ENCODE data around the gene ZMYND19. TPM values are rescaled to one million over a fixed set of nuclear protein-coding genes. Genes with fewer than 3 reads are reported as not detected.

The ZMYND19 gene
- total RNA-seq, result 71.9 and 72.6 TPM in 2 replicates
- long read RNA-seq, partial matches to known transcripts, result 1 of 3 reads
- long read RNA-seq, other reads (novel, unspliced or antisense), result 2 of 3 reads

GRCh38 chr9:137590469-137591383, at the start of gene ZMYND19:
ZMYND19 (minus strand) TSS chr9:137590512; CDS start chr9:137590263, 249 bp downstream.
- peak within 1 kb of the TSS; percentile 93 for H3K4me3 Mint-ChIP-seq
- no peaks in the 10 kb centered on the region for H3K27me3 Mint-ChIP-seq (ENCODE audit: low read depth)
- H3K4me1 Mint-ChIP-seq, result peaks cover 23% of the 10 kb centered on the region
- peak within 1 kb of the TSS; percentile 100 for H3K27ac Mint-ChIP-seq (ENCODE audit: unreplicated experiment)
- DNase-seq (ENCODE audit: low read depth, low spot score), result peak; percentile 91
- no peaks in the 10 kb centered on the region for H3K9me3 Mint-ChIP-seq
- TF ChIP-seq CTCF (conservative IDR thresholded peaks at IDR 0.05), result no peak
- H3K36me3 Mint-ChIP-seq (ENCODE audit: low read depth), result peaks cover 4% of the 10 kb centered on the region

GRCh38 chr9:137639303-137640051, 49.2 kb upstream of the ZMYND19 start:
- no peaks in the 10 kb centered on the region for H3K9me3 Mint-ChIP-seq
- no peaks in the 10 kb centered on the region for H3K27me3 Mint-ChIP-seq (ENCODE audit: low read depth)
- peaks cover 6% of the 10 kb centered on the region for H3K4me1 Mint-ChIP-seq
- DNase-seq (ENCODE audit: low read depth, low spot score), result no peak
- TF ChIP-seq CTCF (conservative IDR thresholded peaks at IDR 0.05), result no peak
- peaks cover 8% of the 10 kb centered on the region for H3K36me3 Mint-ChIP-seq (ENCODE audit: low read depth)
- H3K4me3 Mint-ChIP-seq, result no peak overlapping the region
- no peak overlapping the region for H3K27ac Mint-ChIP-seq (ENCODE audit: unreplicated experiment)

GRCh38 chr9:137638680-137639079, 48.4 kb upstream of the ZMYND19 start:
- Mint-ChIP-seq H3K9me3 (no peaks in the 10 kb centered on the region), H3K27ac (ENCODE audit: unreplicated experiment) (no peak overlapping the region)

GRCh38 chr9:137634016-137634415, 43.7 kb upstream of the ZMYND19 start:
- Mint-ChIP-seq H3K27ac (ENCODE audit: unreplicated experiment) (no peak overlapping the region), H3K4me1 (peaks cover 23% of the 10 kb centered on the region), H3K36me3 (ENCODE audit: low read depth) (no peaks in the 10 kb centered on the region), H3K27me3 (ENCODE audit: low read depth) (no peaks in the 10 kb centered on the region), H3K4me3 (no peak overlapping the region), H3K9me3 (no peaks in the 10 kb centered on the region)
- TF ChIP-seq CTCF (conservative IDR thresholded peaks at IDR 0.05), result no peak
- DNase-seq (ENCODE audit: low read depth, low spot score), result no peak

More at GRCh38 chr9:137638680-137639079, 48.4 kb upstream of the ZMYND19 start:
- H3K4me1 Mint-ChIP-seq, result peaks cover 10% of the 10 kb centered on the region
- peaks cover 7% of the 10 kb centered on the region for H3K36me3 Mint-ChIP-seq (ENCODE audit: low read depth)
- H3K27me3 Mint-ChIP-seq (ENCODE audit: low read depth), result no peaks in the 10 kb centered on the region
- no peak for DNase-seq (ENCODE audit: low read depth, low spot score)
- H3K4me3 Mint-ChIP-seq, result no peak overlapping the region
- no peak for TF ChIP-seq CTCF (conservative IDR thresholded peaks at IDR 0.05)

- Mint-ChIP-seq H3K36me3 (ENCODE audit: low read depth) (peaks cover 2% of the 10 kb centered on the region), H3K4me3 (no peak overlapping the region), H3K27me3 (ENCODE audit: low read depth) (no peaks in the 10 kb centered on the region), H3K27ac (ENCODE audit: unreplicated experiment) (peak overlapping the region; percentile 78), H3K9me3 (no peaks in the 10 kb centered on the region), H3K4me1 (peaks cover 27% of the 10 kb centered on the region)
- DNase-seq (ENCODE audit: low read depth, low spot score), result no peak
- no peak for TF ChIP-seq CTCF (conservative IDR thresholded peaks at IDR 0.05)
These were observed 42.2 kb upstream of the ZMYND19 start for GRCh38 chr9:137632230-137633161.

Data from neural crest cell (in vitro differentiated cells).